GM12891 (cell line): ENCODE measurements around the gene NOSIP.

Source experiments
- DNase-seq: peaks from one replicate; pipeline ENCODE4 v3.0.0; 2011; ENCODE audit warnings: low spot score; ENCODE audit not compliant: insufficient read length
- FAIRE-seq: peaks from 2 replicates; lab custom pipeline; 2011; peaks lifted over from hg19 to GRCh38; lab: Jason Lieb, UNC
- PAX5 ChIP-seq: IDR thresholded peaks from 2 replicates; pipeline ENCODE4 v1.6.1; 2011; ENCODE audit warnings: low read length, moderate library complexity, mild to moderate bottlenecking; ENCODE audit not compliant: insufficient read depth, severe bottlenecking
- POLR2A ChIP-seq: IDR thresholded peaks from 2 replicates; pipeline ENCODE4 v1.6.1; 2011; ENCODE audit warnings: low read depth, low read length, control low read depth
- POLR2AphosphoS5 ChIP-seq: IDR thresholded peaks from 2 replicates; pipeline ENCODE4 v1.6.1; 2011; ENCODE audit warnings: low read depth, low read length, control low read depth
- POU2F2 ChIP-seq: IDR thresholded peaks from 2 replicates; pipeline ENCODE4 v1.6.1; 2011; ENCODE audit warnings: low read depth, mild to moderate bottlenecking, control low read depth, low read length, moderate library complexity
- SPI1 ChIP-seq: IDR thresholded peaks from 2 replicates; pipeline ENCODE4 v1.6.1; 2011; ENCODE audit warnings: low read depth, low read length, control low read depth
- TAF1 ChIP-seq: IDR thresholded peaks from 2 replicates; pipeline ENCODE4 v1.6.1; 2011; ENCODE audit warnings: low read depth, low read length, control low read depth

NOSIP gene

DNA sequence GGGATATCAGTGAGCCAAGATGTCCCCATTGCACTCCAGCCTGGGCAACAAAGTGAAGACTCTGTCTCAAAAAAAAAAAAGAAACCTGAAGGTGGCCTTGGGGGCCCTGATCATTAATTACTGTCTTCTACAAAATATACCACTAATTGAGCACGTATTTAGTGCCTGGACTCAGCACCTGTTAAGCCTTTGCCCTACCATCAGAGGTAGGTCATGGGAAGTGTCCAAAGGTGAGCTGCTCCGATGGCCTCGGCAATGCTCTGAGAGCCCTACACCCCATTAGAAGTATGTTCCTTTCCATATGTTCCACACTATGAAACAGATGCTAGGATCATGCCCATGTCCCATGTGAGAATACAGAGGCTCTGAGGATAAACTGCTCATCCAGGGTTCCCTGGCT is 20.9 kb downstream of the NOSIP start:
- DNase-seq, result no peak
- no peak for TF ChIP-seq POLR2AphosphoS5
- no peak for TF ChIP-seq SPI1
- no peak for TF ChIP-seq TAF1
- TF ChIP-seq POLR2A, result no peak
- no peak for TF ChIP-seq POU2F2
- TF ChIP-seq PAX5, result no peak
- no peak for FAIRE-seq

DNA sequence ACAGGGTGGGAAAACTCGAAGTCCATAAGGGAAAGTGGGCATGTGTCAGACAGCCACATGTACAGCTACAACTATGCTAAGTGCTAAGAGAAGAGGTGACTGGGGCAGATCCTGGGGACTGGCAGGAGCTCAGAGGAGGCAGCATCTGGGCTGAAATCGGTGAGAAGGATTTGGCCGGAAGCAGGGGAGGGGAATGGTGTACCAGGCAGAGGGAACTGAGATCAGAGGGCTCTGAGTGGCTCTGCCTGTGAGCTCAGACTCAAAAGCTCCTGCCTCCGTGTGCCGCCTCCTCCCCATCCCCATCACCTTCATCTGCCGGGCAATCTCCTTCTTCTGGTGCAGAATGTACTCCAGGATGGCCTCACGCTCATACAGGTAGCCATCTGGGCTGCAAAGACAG is 21.8 kb downstream of the NOSIP start:
- FAIRE-seq, result no peak
- no peak for TF ChIP-seq SPI1
- no peak for TF ChIP-seq POLR2AphosphoS5
- no peak for TF ChIP-seq POU2F2
- TF ChIP-seq TAF1, result no peak

DNA sequence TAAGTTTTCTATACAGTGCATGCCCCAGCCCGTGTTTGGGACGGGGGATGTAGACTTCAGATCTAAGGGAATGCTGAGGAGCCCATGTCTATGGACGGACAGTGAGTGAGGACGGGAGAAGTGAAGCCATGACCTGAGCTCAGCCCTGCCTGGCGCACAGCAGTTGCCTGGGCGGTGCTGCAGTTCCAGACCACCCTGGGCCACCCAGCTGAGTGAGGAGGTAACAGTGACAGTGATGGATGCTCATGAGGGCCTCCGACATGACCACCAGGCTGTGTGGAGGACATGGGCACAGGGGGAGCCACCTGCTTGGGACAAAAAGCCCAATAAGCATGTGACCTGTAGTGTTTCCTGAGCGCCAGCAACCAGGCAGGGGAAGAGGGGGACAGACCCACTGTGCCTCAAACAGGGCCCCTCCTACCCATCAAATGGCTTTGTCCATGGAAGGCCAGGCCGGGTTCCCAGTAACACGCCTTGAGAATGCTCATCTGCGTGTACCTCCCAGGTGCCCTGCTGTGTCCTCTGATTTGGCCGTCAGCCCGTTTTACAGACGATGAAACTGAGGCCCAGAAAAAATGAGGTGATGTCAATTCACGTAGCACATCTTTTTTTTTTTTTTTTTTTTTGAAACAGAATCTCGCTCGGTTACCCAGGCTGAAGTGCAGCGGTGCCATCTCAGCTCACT is 22.6 kb downstream of the NOSIP start:
- FAIRE-seq (no peak), DNase-seq (no peak)
- no peak for TF ChIP-seq PAX5
- TF ChIP-seq SPI1, result no peak
- TF ChIP-seq POU2F2, result no peak
- no peak for TF ChIP-seq POLR2A
- no peak for TF ChIP-seq POLR2AphosphoS5
- no peak for TF ChIP-seq TAF1

More for the DNA sequence above, 21.8 kb downstream of the NOSIP start:
- DNase-seq, result no peak

DNA sequence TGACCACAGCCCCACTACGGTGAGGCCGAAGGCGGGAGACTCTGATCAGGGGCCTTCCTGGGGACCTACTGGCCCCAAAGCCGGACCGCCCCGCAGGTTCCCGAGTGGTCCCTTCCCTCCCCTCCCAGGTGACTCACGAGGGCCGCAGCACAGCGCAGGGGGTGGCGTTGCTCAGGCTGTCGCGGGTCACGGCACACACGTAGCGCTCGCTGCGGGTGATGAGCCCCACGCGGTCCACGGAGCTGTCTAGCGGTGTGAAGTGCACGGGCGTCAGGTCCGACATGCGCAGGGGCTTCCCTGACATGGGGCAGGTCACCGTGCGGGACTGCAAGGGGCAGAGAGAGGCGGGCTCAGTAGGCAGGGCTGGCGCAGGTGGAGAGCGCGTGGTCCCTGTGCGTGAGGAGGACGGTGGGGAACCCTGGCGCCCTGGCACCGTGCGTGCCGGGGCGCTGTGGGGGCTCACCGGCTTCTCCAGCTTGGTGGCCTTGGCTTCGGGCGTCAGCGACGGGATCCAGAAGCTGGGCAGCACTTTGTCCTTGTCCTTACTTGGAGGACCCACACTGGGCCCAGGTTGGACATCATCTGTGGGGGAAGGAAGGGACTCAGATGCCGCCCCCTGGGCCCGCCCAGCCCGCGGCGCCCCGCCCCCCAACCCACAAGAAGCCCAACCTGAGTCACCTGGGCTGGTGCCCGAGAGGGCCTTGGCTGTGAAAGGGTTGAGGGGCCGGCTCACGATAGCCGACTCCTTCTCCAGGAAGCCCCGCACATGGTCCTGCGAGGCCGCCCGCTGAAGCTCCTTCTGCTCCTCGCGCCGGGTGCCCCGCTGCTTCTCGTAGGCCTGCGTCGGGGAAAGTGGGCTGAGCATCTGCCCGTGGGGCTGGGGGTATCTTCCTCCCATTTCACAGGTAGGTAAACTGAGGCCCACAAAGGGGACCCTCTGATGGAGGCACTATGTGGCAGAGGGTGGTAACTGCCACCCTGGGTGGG is 23.7 kb downstream of the NOSIP start:
- no peak for FAIRE-seq
- TF ChIP-seq POU2F2, result no peak
- TF ChIP-seq POLR2A, result no peak
- no peak for DNase-seq

DNA sequence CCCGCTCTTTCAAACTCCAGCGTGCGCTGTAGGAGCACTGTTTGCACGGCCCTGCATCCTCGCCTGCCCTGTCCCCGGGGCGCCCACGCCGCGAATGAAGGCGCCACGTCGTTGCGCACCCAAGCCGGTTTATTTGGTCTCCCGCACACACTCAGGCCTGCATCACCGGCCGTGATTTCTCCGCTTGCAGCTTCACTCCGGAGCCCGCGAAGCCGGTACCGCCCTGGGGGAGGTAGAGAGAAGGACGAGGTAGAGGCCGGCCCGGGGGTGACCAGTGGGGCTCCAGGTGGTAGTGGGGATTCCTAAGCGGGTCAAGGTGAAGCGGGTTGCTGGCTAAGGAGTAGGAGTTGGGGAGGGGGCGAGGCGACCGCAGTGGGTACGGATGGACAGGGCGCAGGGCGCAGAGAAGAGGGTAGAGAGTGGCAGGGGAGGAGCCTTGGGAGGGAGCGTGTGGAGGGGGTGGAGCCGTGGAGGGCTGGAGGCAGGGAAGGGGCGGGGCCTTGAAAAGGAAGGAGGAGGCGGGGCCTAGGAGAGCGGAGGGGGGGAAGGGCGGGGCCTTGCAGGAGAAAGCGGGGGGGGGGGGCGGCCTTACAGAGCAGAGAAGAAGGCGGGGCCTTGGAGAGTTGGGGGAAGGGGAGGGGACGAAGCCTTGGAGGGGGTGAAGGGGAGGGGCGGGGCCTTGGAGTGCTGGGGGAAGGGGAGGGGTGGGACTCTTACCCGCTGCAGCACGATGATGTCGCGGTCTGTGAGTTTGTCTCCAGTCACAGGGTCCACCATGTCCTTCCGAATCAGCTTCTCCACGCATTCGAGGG is 24.6 kb downstream of the NOSIP start:
- no peak for DNase-seq
- no peak for FAIRE-seq

DNA sequence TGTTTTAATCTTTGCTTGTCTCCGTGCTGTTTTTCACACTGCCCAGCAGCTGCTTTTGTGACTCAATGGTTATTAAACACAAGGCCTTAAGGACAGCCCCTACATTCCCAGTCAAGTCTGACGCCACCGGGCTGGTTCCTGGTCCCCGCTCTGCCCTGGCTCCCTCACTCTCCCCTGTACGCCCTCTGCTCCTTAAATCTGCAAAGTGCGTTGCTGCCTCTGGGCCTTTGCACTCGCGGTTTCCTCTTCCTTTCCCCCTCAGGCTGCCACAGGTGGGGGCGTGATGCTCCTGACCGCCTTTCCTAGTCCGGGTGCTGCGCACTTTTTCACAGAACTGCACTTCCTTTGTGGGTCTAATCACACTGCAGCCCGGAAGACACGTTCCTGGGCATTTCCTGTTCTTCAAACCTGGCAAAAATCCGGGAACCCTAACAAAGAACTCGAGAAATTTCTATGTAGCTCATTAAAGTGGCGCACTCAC is 25.6 kb downstream of the NOSIP start:
- no peak for TF ChIP-seq POU2F2
- no peak for TF ChIP-seq PAX5
- TF ChIP-seq POLR2AphosphoS5, result no peak
- FAIRE-seq, result no peak
- no peak for DNase-seq

More for the DNA sequence above, 24.6 kb downstream of the NOSIP start:
- no peak for TF ChIP-seq SPI1
- no peak for TF ChIP-seq TAF1
- no peak for TF ChIP-seq POLR2A
- no peak for TF ChIP-seq POU2F2
- TF ChIP-seq POLR2AphosphoS5, result no peak
- TF ChIP-seq PAX5, result no peak

DNA sequence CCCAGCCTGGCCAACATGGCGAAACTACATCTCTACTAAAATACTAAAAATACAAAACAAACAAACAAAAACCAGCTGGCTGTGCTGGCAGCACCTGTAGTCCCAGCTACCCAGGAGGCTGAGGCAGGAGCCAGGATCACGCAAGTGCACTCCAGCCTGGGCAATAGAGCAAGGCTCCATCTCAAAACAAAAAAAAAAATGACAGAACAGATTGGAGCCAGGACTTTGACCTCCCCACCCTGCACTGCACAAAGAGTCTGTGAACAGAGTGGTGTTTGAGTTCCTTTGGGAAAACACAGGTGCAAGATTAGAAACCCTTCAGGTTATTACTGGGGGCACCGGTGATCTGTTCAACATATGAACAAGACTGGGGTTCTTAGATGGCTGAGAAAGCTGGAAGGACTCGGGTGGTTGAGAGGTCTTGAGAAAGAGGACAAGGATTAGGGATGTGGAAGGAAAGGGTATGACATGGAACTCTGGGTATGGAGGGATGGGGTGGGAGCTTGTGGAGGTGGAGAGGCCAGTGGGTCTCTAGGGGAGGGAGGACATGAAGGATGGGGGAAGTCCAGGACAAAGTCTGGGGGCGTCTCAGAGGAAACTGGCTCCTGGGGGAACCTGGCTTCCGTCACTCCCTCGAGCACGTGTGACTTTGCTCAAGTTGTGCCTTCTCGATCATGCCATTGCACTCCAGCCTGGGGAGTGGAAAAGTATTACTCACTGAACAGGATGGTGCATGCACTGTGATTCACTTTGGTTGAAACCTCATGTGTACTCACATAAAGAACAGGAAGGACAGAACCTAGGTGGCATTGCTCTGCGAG is 26.7 kb downstream of the NOSIP start:
- DNase-seq (no peak), FAIRE-seq (no peak)
- no peak for TF ChIP-seq POLR2A
- no peak for TF ChIP-seq PAX5
- no peak for TF ChIP-seq SPI1
- no peak for TF ChIP-seq POU2F2
- no peak for TF ChIP-seq POLR2AphosphoS5
- no peak for TF ChIP-seq TAF1

DNA sequence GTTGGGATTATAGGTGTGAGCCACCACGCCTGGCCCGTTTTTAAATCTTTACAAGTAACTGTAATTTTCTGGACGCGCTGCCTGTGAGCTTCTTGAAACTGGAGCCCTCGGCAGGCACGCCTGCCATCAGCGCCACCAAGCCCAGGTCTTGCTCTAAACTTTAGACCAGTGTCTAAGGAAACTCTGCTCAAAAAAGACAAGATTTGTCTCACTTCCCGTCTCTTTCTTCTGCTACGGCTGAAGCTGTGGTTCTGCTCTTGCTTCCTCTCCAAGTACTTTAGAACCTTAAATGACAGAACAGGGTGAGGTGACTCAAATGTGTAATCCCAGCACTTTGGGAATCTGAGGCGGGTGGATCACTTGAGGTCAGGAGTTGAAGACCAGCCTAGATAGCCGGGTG is 27.6 kb downstream of the NOSIP start:
- FAIRE-seq, result no peak

DNA sequence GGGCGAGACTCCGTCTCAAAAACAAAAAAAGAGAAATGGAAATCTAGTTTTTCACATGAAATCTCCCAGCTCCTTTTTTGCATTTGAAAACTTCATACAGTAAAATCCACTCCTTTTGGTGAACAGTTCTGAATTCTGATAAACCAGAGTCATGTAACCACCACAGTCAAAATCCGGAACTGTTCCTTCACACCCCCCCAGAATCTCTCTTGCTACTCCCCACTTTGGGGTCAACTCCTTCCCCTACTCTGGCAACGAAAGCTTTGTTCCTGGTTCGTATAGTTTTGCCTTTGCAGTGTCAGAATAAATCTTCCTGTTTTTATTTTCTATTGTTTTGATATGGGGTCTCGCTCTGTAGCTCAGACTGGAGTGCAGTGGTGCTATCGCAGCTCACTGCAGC is 28.8 kb downstream of the NOSIP start:
- no peak for TF ChIP-seq POU2F2
- no peak for FAIRE-seq
- no peak for DNase-seq

More for the DNA sequence above, 27.6 kb downstream of the NOSIP start:
- no peak for DNase-seq
- TF ChIP-seq SPI1 (peak; percentile 34; the same call in 1 of the 2 replicates), POLR2A (no peak)
